Measurements from ENCODE around the gene ZBTB20. TPM values are rescaled to one million over a fixed set of nuclear protein-coding genes. Genes with fewer than 3 reads are reported as not detected.

ZBTB20 gene
- polyA plus RNA-seq, 10 donors: 2.0 to 4.9 (median 3.7) TPM

DNA sequence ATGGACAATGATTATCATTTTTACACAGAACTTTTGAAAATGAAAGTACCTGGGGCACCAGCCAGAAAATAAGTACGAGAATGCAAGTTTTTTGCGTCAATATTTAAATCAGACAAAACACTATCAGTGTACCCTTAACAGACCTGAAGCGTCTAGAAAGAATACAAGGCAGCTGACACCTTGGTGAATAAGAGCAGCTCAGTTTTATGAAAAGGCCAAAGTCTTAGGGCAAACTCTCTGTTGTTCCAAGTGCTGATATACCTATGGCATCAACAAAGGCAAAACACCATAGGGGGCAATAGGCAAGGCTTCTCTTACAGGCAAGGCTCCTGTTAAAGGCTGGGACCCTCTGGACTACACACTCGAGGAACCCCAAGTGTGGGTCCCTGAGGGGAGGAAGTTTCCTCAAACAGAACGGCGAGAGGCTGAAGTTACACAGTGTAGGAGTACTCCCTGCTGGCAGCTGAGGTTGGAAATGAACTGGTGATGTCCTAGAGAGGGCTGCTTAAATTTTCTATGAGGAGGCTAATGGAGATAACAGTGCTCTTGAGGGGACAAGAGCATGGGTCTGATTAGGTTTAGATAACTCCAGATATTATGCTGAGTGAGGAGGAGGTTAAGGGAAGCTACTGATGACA lies 562.2 kb downstream of the ZBTB20 start:
- DNase-seq: no peak

DNA sequence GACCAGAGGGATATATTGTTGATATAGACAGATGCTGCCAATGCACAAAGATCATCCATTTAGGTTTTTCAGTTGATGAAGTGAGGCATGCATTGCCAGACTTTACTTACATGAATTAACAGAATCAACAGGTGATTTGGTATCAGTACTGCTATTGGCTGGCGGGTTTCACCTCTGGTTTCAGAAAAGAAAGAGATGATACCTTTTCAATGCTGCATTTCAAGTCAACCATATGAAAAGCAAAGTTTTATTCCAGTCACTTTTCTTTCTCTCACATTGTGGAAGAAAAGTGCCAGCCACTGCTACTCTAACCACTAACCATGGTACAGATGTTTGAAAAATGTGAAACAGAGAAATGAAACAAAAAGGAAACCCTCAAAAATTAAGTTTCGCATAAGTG lies 564.2 kb downstream of the ZBTB20 start:
- DNase-seq: no peak

DNA sequence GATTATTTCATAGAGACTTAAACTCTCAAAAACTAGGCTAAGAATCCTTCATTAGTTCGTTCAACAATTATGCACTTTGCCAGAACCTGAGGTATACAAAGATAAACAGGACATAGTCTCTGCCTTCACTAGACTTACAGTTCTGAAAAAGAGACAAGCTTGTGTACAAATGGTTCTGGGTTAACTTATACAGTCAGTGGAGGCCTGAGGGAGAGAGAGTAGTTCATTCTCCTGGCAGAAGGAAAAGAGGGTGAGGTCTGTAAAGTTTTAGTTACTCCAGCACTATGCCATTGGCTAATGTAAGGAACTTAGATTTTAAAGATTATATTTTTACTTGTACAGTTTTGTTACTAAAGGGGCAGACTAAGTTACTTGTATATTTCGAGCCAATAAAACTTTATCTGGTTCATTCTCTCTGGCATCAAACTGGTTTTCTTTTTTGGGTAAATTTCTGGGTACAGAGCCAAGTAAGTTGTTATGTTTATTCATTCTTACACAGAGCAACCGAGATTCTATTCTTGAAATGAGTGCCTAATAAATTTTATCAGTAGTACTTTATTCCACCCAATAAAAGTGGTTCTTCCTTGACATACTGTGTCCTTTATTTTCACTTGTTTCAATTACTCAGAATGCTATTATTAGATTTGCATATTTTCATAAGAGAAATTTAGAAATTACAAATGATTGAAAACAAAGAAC lies 574.6 kb downstream of the ZBTB20 start:
- no peak for DNase-seq

DNA sequence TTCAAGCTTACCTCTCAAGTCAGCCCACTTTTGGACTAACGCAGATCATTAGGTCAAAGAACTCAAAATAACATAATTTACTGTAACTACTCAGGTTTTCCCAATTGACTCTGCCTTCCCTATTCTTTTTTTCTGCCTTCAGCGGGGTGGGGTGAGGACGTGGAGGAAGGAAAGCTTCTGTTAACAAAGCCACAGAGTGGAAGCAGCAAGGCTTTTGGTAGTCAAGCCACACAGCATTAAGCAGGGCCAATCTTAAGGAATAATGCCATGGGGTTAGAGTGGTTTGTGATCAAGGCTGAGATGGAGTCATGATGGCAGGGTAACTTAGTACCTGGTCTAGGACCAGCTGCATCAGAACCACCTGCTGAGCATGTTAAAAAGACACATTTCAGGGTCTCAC lies 575.7 kb downstream of the ZBTB20 start:
- no peak for DNase-seq

DNA sequence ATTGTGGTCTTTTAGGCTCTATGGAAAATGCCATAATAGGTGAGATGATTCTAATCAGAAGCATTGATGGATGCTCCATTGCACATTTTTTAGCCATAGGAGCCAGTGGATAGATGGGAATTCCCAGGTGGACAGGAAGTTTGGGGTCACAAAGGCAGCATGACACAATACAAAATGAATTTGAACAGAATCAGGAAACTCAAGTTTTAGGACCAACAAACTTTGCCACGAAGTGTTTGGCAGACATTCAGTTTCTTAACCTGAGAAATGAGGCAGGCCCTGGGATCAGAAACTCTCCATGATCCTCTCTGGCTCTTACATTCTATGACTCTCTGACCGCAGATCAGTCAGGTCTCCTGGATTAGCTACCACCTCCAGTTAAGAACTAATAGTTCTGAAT lies 577.9 kb downstream of the ZBTB20 start:
- DNase-seq: no peak

DNA sequence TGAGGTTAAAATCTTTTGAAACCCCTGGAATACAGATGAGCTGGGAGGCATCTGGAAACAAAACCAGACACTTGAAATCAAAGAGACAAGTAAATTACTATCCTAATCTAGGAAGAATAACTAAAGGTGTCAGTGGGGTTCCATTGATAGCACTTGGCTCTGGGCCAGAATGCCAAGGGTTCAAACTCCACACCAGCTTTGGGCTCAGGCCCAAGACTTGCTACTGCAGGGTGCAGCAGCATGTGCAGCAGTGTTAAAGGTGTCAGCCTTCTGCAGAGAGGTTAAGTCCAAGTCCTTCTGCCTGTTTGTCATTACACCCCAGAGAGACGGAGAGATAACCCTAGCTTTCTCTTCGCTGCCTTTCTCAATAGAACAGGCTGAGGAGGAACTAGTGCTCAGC lies 579.3 kb downstream of the ZBTB20 start:
- no peak for DNase-seq

DNA sequence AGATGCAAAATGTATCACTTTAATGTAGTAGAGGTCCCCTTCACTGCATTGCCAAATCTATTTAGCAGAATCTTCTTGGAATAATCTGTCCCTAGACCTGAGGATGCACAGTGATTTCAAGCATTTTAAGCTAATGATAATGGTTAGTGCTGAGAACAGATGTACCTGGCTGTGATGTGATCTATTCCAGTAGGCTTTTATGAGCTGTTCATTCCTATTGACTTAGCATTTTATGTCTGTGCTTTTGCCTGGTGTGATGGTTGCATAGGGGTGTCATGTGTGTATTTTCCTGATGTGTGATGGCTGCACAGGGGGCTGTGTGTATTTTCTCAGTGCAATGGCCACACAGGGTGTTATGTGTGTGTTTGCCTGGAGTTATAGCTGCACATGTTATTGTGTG lies 580.3 kb downstream of the ZBTB20 start:
- no peak for DNase-seq

DNA sequence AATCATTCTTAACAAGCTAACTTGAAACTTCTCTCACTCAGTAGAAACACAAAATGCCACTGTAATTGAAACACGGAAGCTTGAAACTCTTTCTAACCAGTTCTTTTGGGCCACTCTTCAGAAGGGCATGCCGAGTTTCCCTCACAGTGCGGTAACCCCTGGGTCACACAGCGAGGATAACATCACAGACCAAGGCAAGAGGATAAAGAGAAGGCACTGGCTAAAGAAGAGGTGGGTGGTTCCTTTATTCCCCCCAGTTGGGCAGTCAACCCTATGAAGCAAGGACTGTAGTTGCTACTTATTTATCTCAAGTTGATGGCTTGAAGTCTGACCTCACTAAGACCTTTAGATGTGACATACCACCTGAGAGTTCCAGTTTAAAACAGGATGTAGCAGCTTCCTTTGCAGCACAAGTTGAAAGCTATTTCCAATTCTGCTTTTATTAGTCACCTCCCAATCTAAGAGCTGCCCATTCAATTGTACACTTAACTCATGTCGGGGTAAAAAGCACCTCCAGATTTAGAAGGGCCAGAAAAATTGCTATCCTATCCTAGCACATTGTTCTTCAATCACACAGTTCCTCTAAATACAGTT lies 580.8 kb downstream of the ZBTB20 start:
- DNase-seq: no peak

DNA sequence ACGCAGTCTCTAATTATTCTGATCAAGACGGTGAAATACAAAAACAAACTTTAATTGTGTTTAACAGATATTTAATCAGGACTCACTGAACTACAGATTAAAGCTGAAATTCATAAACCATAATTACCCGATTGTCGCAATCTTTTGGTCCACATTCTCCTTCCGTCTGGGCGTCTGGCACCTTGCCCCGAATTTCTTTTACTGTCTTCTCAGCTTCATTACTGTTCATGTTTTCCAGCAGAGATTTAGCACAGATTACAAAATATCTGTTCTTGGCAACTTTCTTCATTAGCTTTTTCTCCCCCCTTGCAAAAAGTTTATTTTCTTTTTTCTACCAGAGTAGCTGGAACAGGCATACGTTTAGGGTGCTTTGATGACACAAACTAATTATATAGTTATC lies 581.9 kb downstream of the ZBTB20 start:
- peak in 1 of 3 donors; percentile 3 for DNase-seq

DNA sequence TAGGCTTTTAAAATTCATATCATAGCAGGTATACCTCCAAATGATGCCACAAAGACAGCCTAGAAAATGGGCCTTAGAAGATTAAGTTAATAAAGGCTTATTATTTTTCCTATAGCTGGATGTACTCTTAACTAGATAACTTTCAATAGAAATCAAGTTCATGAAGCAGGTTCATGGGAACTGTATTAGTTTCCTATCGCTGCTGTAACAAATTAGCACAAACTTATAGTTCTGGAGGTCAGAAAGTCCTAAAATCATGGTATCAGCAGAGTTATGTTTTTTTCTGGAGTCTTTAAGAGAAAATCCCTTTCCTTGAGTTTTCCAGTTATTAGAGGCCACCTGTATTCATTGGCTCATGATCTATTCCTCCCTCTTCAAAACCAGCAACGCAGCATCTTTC lies 583.4 kb downstream of the ZBTB20 start:
- no peak for DNase-seq

DNA sequence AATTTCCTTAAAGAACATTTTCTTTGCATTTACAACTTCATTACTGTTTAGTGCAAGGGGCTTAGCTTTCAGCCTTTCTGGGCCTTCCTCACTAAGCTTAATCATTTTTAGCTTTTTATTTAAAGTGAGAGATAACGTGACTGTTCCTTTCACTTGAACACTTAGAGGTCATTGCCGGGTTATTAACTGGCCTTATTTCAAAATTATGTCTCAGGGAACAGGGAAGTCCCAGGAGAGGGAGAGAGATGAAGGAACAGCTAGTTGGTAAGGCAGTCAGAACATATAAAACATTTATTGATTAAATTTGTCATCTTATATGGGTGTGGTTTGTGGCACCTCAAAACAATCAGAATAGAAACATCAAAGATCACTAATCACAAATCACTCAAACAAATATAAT lies 584.5 kb downstream of the ZBTB20 start:
- no peak for DNase-seq

DNA sequence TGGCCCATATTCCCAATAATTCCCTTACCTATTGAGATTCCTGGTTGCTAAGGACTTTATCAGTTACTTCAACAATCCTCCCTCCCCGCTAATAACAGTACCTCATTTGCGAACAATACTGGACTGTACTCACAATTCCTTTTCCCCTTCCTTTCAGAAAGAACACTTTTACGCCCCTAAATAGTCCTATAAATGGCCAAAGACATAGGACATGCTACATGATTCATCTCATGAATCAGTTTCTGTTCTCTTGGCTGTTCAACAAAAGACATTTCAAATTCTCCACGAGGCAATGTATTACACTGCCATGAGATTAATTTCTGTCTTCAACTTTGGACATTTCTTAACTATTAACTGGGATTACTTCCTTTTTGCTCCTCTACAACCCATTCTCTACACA lies 588.8 kb downstream of the ZBTB20 start:
- no peak for DNase-seq

DNA sequence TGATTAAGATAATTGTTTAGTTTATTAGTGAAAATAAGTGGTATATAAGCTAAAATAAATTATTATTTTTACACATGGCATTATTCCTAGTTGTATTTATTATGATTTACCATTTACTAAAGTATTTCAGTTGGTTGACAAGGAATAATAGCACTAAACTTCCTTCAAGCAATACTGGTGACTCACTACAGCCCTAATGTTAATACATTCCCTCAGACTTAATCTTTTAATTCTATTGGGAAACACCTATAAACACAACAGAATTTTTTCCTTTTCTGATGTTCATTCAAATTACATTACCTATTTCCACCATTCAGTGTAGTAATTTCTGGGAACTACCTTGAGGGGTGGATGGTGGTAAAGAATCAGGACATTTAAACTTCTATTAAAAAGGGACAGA lies 589.3 kb downstream of the ZBTB20 start:
- DNase-seq: no peak

DNA sequence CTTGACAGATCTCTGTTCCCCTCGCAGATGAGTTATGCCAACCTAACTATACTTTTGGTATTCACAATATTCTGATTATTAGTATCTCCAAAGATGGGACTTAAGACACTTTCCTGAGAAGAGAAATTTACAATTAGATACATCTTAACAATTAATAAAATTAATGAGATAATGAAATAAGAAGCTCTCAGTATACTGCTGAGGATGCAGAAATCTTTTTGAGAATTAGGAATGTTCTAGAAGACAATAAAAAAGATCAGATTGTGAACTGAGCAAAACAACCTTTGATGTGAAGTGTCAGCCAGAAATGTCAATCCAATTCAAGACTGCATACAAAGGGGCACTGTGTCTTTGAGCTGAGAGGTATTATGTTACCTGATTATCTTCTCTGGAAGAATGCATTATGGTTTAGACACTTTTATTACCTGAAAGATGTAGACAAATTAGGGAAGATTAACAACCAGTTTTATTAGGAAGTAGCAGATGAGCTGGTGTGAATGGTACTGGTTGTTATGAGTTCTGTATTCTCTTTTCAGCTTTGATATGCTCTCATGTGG lies 590.4 kb downstream of the ZBTB20 start:
- DNase-seq: no peak

DNA sequence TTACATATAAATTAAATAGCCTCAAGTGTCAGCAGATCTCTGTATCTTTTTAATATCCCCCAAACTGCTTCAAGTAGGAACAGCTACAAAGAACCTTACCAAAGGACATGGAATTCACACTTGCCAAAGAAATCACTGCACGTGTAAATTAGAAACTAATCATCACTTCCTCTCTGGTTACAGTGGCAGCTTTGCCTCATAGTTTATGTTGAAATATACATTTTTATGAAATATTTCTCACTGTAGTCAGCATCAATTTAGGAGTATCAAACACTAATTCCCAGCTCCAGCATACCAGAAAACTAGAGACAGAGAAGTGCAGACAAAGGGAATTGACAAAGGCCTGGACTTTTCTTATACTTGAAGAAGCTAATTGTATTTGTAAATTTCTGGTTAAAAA lies 592.4 kb downstream of the ZBTB20 start:
- peak in 1 of 3 donors; percentile 28 for DNase-seq

DNA sequence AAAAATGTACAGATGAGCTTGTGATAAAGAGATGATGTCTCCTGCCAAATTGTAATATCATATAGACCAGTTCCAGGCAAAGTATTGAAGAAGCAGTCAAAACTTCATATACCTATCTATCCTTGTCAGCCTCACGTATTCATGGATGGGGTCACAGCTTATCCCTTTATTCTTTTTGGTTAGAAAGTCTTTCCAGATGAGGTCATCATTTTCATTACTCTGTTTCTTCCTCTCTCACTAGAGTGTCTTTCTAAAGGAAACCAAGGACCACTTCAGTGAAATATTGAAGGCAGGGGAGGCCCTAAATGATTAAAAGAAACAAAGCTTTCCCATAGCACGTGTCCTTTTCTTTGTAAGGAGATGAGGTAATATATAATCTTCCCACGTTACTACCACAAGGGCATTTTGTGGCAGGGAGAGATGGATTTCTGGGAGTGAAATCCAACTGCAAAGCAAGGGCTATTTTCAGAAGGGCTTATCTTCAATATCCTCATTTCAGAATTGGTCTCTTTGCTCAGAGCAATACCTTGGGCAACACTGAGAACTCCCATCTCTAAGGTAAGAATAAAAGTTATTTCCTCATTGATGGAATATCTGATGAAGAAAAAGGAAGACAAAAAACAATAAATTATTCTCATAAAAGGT lies 593.0 kb downstream of the ZBTB20 start:
- DNase-seq: no peak

DNA sequence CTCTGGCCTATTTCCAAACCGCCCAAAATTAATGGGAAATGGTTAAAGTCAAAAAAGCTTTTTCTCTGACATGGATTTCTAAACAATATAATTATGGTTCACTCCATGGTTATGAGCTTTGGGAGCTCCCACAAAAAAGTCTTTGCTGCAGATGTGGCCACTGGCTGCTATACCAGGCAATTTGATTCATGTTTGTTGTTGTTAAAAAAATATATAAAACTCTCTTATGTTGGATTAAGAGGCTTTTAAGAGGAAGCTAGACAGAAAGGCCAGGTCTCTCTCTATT lies 594.6 kb downstream of the ZBTB20 start:
- no peak for DNase-seq

DNA sequence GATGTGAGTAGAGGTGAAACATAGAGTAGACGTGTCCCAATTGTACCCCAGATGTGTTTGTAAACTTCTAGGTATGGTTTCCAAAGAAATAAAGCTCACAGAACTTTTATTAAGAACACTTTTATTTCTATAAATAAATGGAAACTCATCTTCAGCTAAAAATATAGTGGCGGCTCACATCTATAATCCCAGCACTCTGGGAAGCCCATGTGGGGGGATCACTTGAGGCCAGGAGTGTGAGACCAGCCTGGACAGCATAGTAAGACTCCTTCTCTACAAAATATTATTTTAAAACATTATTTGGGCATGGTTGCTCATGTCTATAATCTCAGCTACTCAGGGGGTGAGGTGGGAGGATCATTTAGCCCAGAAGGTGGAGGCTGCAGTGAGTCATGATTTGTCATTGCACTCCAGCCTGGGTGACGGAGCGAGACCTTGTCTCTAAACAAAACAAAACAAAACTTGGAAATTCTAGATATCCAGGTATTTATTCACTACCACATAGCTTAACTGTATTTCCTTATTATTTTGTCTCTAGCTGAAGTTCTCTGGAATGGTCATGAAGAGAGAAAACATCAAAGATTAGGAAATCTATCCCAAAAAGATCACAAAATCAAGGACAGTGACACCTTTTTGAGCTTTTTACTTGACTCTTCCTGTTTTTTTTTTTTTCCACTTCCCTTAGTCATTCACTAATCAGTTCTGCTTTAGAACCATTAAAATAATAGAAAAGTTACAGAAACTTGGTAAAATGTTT lies 595.1 kb downstream of the ZBTB20 start:
- peak in 1 of 3 donors; percentile 29 for DNase-seq

DNA sequence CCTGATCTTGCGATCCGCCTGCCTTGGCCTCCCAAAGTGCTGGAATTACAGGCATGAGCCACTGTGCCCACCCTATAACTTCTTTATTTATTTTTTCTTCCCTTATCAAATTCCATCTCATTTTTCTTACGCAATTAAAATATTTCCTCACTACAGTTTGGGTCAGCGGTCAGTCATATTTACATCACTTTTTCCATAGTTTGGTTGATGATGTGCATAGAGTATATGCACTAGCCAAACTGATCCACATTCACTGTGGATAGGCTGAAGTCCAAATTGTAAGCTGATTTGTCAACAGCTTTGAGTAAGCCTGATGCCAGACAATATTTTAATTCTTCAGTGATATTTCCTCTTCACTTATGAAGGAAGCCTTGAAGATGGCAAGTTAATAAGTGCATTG lies 596.9 kb downstream of the ZBTB20 start:
- DNase-seq: no peak

DNA sequence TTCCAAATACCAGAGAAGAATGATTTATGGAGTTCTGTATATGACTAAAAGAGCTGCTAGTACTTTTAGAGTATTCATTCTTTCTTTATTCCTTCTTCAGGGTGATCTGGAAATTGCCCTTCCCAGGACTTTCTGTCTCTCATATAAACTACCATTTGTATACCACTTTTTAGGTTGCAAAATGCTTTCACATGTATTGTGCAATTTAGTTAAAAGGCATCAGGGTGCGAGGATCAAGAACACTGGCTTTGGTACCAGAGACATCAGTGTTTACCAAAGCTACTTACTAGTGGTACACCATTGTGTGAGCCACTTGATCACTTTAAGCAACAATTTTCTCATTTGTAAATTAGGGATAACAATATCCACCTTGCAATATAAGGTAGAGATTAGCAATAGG lies 601.9 kb downstream of the ZBTB20 start:
- DNase-seq: no peak

DNA sequence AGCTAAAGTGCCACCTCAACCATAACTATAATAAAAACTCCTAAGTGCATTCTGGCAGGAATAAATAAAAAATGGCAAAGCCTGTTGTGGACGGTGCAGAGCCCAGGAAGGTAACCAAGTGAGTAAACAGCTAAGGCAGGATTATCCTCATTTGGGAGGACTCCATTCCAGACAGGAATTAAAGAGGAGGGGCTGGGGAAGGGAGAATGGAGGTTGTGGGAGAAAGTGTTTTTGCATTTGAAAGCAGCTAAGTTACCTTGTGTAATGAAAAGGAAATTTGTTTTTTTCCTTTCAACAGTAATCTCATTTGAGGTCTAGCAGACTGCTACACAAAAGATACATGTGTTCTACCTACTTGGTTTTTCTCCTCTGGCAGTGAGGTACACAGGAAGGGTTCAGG lies 604.7 kb downstream of the ZBTB20 start:
- DNase-seq: no peak

DNA sequence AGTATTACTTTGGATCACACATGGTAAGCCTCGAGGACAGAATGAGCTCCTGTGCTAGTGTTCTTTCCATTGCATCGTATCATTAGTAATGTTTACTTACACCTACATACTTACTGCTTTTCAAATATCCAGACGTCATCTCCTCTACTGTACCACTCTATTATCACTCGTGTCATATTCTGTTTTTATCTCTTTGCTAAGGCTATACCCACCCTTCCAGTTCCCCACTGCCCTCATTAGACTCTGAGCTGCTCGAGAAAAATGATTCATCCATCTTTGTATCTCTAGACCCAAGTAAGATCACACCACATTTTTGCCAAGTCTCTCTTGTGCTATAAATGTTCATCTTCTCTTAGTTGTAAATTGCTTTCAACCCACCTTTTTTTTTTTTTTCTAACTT lies 607.6 kb downstream of the ZBTB20 start:
- DNase-seq: no peak

Measured in muscle of back (tissue), 11 donors.